ENCODE measurements around the gene STXBP5L. TPM values are rescaled to one million over a fixed set of nuclear protein-coding genes. Genes with fewer than 3 reads are reported as not detected.
"Not testable (repeated sequence)": the region's sequence is repeated elsewhere in the genome, so short reads cannot be mapped to it uniquely, and the experiment has no call there.

The STXBP5L gene
- total RNA-seq, 1 donor from 2014 or later = 8.5 TPM

DNA sequence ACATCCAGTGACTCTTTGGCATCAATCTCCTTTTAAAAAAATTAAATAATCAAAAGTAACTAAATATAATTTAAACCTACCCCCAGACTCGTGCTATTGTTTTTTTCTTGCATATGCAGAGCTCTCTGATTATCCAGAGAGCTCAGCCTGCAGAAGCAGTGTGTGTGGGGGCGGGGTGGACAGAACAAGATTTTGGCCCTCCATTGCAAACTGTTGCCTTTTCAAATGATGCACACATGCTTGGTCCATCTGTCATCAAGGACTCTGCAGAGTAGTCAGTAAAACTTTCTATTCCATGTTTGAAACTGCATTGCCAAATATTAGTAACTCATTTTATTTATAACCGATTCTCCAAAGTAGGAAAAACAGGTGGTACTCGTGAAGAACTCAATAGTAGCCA lies 28.6 kb upstream of the STXBP5L start:
- TF ChIP-seq, protein P1, sequence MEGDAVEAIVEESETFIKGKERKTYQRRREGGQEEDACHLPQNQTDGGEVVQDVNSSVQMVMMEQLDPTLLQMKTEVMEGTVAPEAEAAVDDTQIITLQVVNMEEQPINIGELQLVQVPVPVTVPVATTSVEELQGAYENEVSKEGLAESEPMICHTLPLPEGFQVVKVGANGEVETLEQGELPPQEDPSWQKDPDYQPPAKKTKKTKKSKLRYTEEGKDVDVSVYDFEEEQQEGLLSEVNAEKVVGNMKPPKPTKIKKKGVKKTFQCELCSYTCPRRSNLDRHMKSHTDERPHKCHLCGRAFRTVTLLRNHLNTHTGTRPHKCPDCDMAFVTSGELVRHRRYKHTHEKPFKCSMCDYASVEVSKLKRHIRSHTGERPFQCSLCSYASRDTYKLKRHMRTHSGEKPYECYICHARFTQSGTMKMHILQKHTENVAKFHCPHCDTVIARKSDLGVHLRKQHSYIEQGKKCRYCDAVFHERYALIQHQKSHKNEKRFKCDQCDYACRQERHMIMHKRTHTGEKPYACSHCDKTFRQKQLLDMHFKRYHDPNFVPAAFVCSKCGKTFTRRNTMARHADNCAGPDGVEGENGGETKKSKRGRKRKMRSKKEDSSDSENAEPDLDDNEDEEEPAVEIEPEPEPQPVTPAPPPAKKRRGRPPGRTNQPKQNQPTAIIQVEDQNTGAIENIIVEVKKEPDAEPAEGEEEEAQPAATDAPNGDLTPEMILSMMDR (IDR thresholded peaks at IDR 0.05; ENCODE audit: unreplicated experiment) = no peak
- no peak overlapping the region for H3K27ac Mint-ChIP-seq
- no peak for DNase-seq (ENCODE audit: low spot score, unreplicated experiment)
- no peaks in the 10 kb centered on the region for H3K9me3 Mint-ChIP-seq (ENCODE audit: low read depth)
- H3K36me3 Mint-ChIP-seq (ENCODE audit: insufficient read depth) = no peaks in the 10 kb centered on the region
- H3K4me3 Mint-ChIP-seq (ENCODE audit: low read depth) = no peak overlapping the region
- peaks cover 15% of the 10 kb centered on the region for H3K4me1 Mint-ChIP-seq (ENCODE audit: low read depth)
- no peaks in the 10 kb centered on the region for H3K27me3 Mint-ChIP-seq

DNA sequence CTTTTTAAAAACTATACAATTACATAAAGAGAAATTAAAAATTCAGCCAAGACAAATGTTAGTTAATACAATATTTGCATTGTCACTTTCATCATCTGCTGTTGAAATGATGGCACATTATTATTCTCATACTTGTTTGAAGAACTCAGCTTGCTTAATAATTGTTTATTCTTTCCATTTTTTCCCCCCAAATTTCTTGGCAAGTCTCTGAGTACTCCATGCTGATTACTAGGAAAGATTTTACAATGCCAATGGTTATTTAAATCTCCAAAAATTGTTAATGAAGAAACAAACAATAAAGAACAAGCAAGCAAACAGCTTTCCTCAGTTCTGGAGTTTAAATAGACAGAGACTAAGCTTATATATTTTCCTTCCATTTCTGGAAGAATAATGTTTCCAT lies 15.1 kb upstream of the STXBP5L start:
- no peak for DNase-seq (ENCODE audit: low spot score, unreplicated experiment)
- Mint-ChIP-seq H3K27me3 (no peaks in the 10 kb centered on the region), H3K36me3 (ENCODE audit: insufficient read depth) (peaks cover 4% of the 10 kb centered on the region), H3K4me3 (ENCODE audit: low read depth) (no peak overlapping the region), H3K4me1 (ENCODE audit: low read depth) (peaks cover 27% of the 10 kb centered on the region), H3K9me3 (ENCODE audit: low read depth) (peaks cover 12% of the 10 kb centered on the region), H3K27ac (no peak overlapping the region)
- TF ChIP-seq, protein P1 (IDR thresholded peaks at IDR 0.05; ENCODE audit: unreplicated experiment) = no peak

DNA sequence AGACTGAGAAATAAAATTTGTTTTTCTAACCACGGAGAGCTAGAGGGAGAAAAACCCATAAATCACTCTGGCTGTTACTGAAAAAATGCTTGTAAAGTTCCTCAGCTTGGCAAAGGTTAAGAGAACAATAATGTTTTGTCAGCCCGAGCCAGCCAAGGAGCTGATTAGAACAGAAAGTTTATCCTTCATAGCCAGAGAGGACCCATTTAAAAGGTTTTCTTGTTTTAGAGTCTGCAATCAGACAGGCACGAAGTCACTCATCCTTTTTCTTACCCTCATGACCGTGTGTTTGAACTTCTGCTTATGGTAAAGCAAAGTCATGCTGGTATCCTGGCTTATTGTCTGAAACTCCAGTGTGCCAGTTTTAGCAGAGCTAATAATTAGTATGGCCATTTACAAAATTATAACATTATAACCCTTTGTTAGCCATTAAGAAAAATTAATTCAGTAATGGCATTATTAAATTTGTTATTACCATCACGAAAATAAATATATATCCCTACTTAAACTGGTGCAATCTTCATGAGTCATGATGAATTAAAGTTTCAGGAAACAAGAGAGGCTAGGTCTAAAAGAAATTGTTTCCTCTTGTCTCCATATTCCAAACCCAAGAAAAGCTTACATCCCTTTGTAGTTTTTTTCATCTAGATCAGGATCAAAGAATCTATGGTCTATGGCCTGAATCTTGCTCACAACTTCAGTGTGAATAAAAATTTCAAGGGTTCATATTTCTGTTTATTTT lies 13.5 kb upstream of the STXBP5L start:
- H3K4me1 Mint-ChIP-seq (ENCODE audit: low read depth) = peaks cover 27% of the 10 kb centered on the region
- H3K27me3 Mint-ChIP-seq = no peaks in the 10 kb centered on the region
- TF ChIP-seq, protein P1 (IDR thresholded peaks at IDR 0.05; ENCODE audit: unreplicated experiment) = no peak
- H3K27ac Mint-ChIP-seq = peak overlapping the region; percentile 34
- peaks cover 15% of the 10 kb centered on the region for H3K9me3 Mint-ChIP-seq (ENCODE audit: low read depth)
- DNase-seq (ENCODE audit: low spot score, unreplicated experiment) = no peak
- peaks cover 4% of the 10 kb centered on the region for H3K36me3 Mint-ChIP-seq (ENCODE audit: insufficient read depth)
- H3K4me3 Mint-ChIP-seq (ENCODE audit: low read depth) = no peak overlapping the region

DNA sequence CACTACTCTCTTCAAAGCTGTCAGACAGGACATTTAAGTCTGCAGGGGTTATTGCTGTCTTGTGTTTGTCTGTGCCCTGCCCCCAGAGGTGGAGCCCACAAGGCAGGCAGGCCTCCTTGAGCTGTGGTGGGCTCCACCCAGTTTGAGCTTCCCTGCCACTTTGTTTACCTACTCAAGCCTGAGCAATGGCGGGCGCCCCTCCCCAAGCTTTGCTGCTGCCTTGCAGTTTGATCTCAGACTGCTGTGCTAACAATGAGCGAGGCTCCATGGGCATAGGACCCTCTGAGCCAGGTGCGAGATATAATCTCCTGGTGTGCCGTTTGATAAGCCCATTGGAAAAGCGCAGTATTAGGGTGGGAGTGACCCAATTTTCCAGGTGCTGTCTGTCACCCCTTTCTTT lies 6.3 kb upstream of the STXBP5L start:
- H3K27me3 Mint-ChIP-seq; H3K4me3 Mint-ChIP-seq (ENCODE audit: low read depth); H3K36me3 Mint-ChIP-seq (ENCODE audit: insufficient read depth); H3K4me1 Mint-ChIP-seq (ENCODE audit: low read depth); DNase-seq (ENCODE audit: low spot score, unreplicated experiment); H3K27ac Mint-ChIP-seq: not testable (repeated sequence)
- H3K9me3 Mint-ChIP-seq (ENCODE audit: low read depth) = peaks cover 21% of the 10 kb centered on the region

DNA sequence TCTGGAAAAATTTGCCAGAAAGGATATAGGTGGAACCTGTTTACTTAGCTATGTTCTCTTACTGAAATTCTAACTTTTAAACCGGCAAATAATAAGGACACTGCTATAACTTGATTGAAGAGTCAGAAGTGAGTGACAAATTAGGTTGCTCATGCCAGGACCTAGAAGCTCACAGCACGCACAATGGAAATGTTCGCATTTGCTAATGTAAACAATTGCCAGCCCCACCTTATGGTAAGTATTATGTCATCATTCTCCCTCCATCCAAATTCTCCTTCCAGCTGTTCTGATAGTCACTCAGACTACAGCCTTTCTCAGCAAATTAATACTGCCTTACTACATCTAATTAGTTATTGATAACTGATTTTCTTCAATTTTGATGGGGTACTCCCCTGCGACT lies 4.8 kb upstream of the STXBP5L start:
- H3K36me3 Mint-ChIP-seq (ENCODE audit: insufficient read depth) = peaks cover 1% of the 10 kb centered on the region
- no peak overlapping the region for H3K27ac Mint-ChIP-seq
- peaks cover 12% of the 10 kb centered on the region for H3K27me3 Mint-ChIP-seq
- peaks cover 21% of the 10 kb centered on the region for H3K9me3 Mint-ChIP-seq (ENCODE audit: low read depth)
- TF ChIP-seq, protein P1 (IDR thresholded peaks at IDR 0.05; ENCODE audit: unreplicated experiment) = no peak
- H3K4me1 Mint-ChIP-seq (ENCODE audit: low read depth) = peaks cover 8% of the 10 kb centered on the region
- no peak for DNase-seq (ENCODE audit: low spot score, unreplicated experiment)
- no peak overlapping the region for H3K4me3 Mint-ChIP-seq (ENCODE audit: low read depth)

DNA sequence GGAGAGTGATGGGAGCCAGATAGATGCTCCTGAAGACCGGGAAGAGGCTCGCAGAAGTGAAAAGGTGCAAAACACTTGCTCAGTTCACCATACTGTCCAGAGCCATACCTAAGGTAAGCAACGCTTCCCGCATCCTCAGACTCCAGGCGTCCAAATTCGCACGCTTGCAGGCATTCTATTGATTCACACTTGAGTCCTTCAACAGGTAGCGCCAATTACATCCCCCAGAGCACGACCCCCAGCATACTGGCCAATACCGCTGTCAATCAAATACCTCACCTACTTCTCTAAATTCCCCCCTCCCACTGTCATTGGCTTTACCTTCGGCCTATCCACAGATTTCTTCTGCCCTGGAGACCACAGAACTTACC lies 361 bp upstream of the STXBP5L start:
- TF ChIP-seq, protein P1 (IDR thresholded peaks at IDR 0.05; ENCODE audit: unreplicated experiment) = no peak
- Mint-ChIP-seq H3K4me1 (ENCODE audit: low read depth) (peaks cover 16% of the 10 kb centered on the region), H3K27ac (peak overlapping the region; percentile 33), H3K4me3 (ENCODE audit: low read depth) (peak overlapping the region; percentile 93), H3K9me3 (ENCODE audit: low read depth) (peaks cover 6% of the 10 kb centered on the region), H3K36me3 (ENCODE audit: insufficient read depth) (no peaks in the 10 kb centered on the region), H3K27me3 (peaks cover 25% of the 10 kb centered on the region)
- DNase-seq (ENCODE audit: low spot score, unreplicated experiment) = no peak

Measured in progenitor cell of endocrine pancreas (in vitro differentiated cells).